Measurements from ENCODE around the gene GREM2. TPM values are rescaled to one million over a fixed set of nuclear protein-coding genes. Genes with fewer than 3 reads are reported as not detected.

The GREM2 gene
- polyA plus RNA-seq, 2 donors = 1.0 to 3.5 TPM

DNA sequence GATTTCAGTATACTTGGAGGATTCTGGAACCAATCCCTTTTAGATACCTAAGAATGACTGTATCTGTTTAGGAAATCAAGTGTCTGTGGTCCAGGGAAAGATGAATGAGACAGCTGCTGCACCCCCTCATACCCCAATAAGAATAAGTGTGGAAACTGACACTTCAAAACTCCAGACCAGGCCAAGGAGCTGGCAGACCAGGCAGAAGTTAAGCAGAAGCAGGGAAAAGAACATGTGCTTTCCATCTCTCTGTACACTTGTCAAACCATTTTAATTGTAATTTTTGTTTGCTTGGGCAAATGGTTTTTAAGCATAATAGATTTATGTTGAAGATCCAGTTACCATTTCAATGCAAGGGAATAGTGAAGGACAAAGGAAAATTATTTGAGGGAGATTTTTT is 100.2 kb downstream of the GREM2 start:
- no peak overlapping the region for H3K4me3 ChIP-seq (ENCODE audit: low read depth in 1 of 2, low read length in 2 of 2)

DNA sequence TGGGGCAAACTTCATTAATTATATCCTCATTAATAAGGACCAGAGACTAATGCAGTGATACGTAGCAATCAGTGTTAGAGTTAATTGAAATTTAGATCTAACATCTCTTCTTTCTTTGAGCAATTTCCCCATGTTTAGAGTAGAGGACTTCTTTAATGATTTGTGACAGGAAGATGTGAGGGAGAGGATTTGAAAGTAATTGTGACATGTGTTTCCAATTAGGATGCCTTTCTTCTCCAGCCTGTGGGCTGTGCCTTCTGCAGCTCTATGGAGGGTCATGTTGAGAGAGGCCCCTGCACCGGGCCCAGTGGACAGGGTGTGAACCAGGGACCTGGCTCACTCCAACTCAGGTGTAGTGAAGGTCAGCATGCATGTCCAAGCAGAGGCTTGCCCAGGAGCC is 103.0 kb downstream of the GREM2 start:
- no peak overlapping the region for H3K4me3 ChIP-seq (ENCODE audit: low read depth in 1 of 2, low read length in 2 of 2)
- 62 to 75% methylated on average over 2 of the region's 2 CpGs for WGBS, 2 donors
- H3K36me3 ChIP-seq (ENCODE audit: control insufficient read depth in 2 of 2, insufficient read depth in 2 of 2, low read length in 1 of 2) = no peaks in the 10 kb centered on the region
- no peak overlapping the region for H3K27ac ChIP-seq (ENCODE audit: low read depth in 2 of 2, low read length in 1 of 2)
- no peaks in the 10 kb centered on the region for H3K4me1 ChIP-seq (ENCODE audit: control insufficient read depth in 2 of 2, insufficient read depth in 2 of 2, low read length in 1 of 2)
- no peaks in the 10 kb centered on the region for H3K27me3 ChIP-seq (ENCODE audit: control insufficient read depth in 1 of 2, insufficient read depth in 2 of 2, low read length in 2 of 2)
- peaks cover 0 to 2% of the 10 kb centered on the region in 2 donors for H3K9me3 ChIP-seq (ENCODE audit: control insufficient read depth in 2 of 2, insufficient read depth in 1 of 2, low read depth in 1 of 2, low read length in 1 of 2)

More for the DNA sequence above, 100.2 kb downstream of the GREM2 start:
- Histone ChIP-seq H3K27ac (ENCODE audit: low read depth in 2 of 2, low read length in 1 of 2) (no peak overlapping the region), H3K36me3 (ENCODE audit: control insufficient read depth in 2 of 2, insufficient read depth in 2 of 2, low read length in 1 of 2) (no peaks in the 10 kb centered on the region), H3K4me1 (ENCODE audit: control insufficient read depth in 2 of 2, insufficient read depth in 2 of 2, low read length in 1 of 2) (no peaks in the 10 kb centered on the region), H3K27me3 (ENCODE audit: control insufficient read depth in 1 of 2, insufficient read depth in 2 of 2, low read length in 2 of 2) (no peaks in the 10 kb centered on the region), H3K9me3 (ENCODE audit: control insufficient read depth in 2 of 2, insufficient read depth in 1 of 2, low read depth in 1 of 2, low read length in 1 of 2) (peaks cover 0 to 2% of the 10 kb centered on the region in 2 donors)

DNA sequence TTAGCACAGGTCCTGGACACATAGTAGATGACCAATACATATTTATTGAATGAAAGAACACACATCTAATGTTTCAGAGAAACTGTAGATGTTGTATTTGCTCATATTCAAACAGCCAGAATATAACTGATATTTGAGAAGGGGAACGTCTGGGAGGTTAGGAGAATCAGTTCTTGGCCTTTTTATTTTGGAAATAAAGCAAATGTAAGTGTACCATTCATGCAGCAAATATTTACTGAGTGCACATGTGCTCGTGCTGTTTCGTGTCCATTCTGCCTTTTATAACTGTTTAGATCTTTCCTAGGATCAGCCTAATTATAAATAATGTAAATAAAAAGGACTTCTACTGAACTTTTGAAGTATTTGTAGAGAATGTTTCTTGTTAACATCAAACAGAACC is 103.8 kb downstream of the GREM2 start:
- H3K27me3 ChIP-seq (ENCODE audit: control insufficient read depth in 1 of 2, insufficient read depth in 2 of 2, low read length in 2 of 2) = no peaks in the 10 kb centered on the region
- H3K4me1 ChIP-seq (ENCODE audit: control insufficient read depth in 2 of 2, insufficient read depth in 2 of 2, low read length in 1 of 2) = no peaks in the 10 kb centered on the region
- H3K27ac ChIP-seq (ENCODE audit: low read depth in 2 of 2, low read length in 1 of 2) = no peak overlapping the region
- 25 to 28% methylated on average over 3 of the region's 3 CpGs for WGBS, 2 donors
- no peak overlapping the region for H3K4me3 ChIP-seq (ENCODE audit: low read depth in 1 of 2, low read length in 2 of 2)
- no peaks in the 10 kb centered on the region for H3K36me3 ChIP-seq (ENCODE audit: control insufficient read depth in 2 of 2, insufficient read depth in 2 of 2, low read length in 1 of 2)
- peaks cover 0 to 2% of the 10 kb centered on the region in 2 donors for H3K9me3 ChIP-seq (ENCODE audit: control insufficient read depth in 2 of 2, insufficient read depth in 1 of 2, low read depth in 1 of 2, low read length in 1 of 2)

DNA sequence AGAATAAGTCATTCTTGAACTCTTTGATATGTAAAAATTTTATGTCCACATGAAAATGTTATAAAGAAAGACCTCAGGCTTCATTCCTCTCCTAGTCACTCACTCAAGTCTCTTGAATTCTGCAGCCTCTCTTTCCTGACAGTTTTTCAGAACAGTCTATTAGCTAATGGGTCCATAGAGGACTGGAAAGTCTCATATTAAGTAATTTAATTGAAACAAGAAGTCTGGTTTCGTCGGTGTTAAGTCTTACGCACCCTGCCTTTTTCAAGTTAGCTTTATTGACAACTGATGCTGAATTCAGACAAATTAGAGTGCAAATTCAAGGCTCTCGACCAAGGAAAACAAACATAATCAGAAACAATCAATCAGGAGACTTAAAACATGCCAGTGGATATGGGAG is 105.8 kb downstream of the GREM2 start:
- H3K36me3 ChIP-seq (ENCODE audit: control insufficient read depth in 2 of 2, insufficient read depth in 2 of 2, low read length in 1 of 2) = no peaks in the 10 kb centered on the region
- H3K4me1 ChIP-seq (ENCODE audit: control insufficient read depth in 2 of 2, insufficient read depth in 2 of 2, low read length in 1 of 2) = no peaks in the 10 kb centered on the region
- no peak overlapping the region for H3K27ac ChIP-seq (ENCODE audit: low read depth in 2 of 2, low read length in 1 of 2)
- no peaks in the 10 kb centered on the region for H3K27me3 ChIP-seq (ENCODE audit: control insufficient read depth in 1 of 2, insufficient read depth in 2 of 2, low read length in 2 of 2)
- H3K4me3 ChIP-seq (ENCODE audit: low read depth in 1 of 2, low read length in 2 of 2) = no peak overlapping the region
- H3K9me3 ChIP-seq (ENCODE audit: control insufficient read depth in 2 of 2, insufficient read depth in 1 of 2, low read depth in 1 of 2, low read length in 1 of 2) = peaks cover 0 to 2% of the 10 kb centered on the region in 2 donors
- WGBS, 2 donors = 68 to 78% methylated on average over 4 of the region's 4 CpGs

DNA sequence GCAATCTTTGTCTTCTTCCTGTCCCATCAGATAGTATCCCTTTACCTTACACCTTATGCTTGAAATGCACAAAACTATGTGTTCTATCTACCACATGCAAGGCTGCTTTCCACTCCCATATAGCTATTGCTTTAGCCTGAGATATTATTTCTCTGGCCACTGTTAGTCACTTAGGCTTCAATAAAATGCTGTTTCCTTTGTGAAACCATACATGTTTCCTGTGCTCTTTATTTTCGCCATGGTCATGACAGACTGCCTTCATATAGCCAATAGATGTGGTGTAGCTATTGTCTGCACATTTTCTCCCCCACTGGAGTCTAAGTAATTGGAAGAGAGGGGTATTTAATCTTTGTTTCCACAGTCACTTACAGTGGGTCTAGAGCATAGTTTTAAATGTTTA is 108.4 kb downstream of the GREM2 start:
- Histone ChIP-seq H3K4me1 (ENCODE audit: control insufficient read depth in 2 of 2, insufficient read depth in 2 of 2, low read length in 1 of 2) (no peaks in the 10 kb centered on the region), H3K4me3 (ENCODE audit: low read depth in 1 of 2, low read length in 2 of 2) (no peak overlapping the region), H3K27ac (ENCODE audit: low read depth in 2 of 2, low read length in 1 of 2) (no peak overlapping the region), H3K27me3 (ENCODE audit: control insufficient read depth in 1 of 2, insufficient read depth in 2 of 2, low read length in 2 of 2) (no peaks in the 10 kb centered on the region), H3K9me3 (ENCODE audit: control insufficient read depth in 2 of 2, insufficient read depth in 1 of 2, low read depth in 1 of 2, low read length in 1 of 2) (no peaks in the 10 kb centered on the region), H3K36me3 (ENCODE audit: control insufficient read depth in 2 of 2, insufficient read depth in 2 of 2, low read length in 1 of 2) (no peaks in the 10 kb centered on the region)
- 23 to 33% methylated on average over 1 of the region's 1 CpG for WGBS, 2 donors

DNA sequence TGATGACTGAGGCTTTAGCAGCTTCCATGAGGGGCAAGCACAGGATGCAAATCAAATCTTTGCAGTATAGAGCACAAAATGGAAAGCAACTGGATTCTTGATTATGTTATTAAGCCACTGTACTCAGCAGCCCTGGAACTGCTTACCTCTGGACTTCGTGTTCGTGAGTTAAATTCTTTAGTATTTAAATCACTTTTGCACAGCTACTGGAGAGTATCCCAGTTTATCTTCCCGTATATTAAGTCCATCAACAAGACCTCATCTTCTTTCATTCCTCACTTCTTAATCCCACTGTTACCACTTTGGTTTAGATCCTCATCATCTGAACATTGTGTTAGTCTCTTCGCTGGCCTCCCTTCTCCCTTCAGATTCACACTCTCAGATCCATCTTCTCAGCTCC is 108.9 kb downstream of the GREM2 start:
- 71 to 73% methylated on average over 4 of the region's 4 CpGs for WGBS, 2 donors
- Histone ChIP-seq H3K36me3 (ENCODE audit: control insufficient read depth in 2 of 2, insufficient read depth in 2 of 2, low read length in 1 of 2) (no peaks in the 10 kb centered on the region), H3K4me3 (ENCODE audit: low read depth in 1 of 2, low read length in 2 of 2) (no peak overlapping the region), H3K9me3 (ENCODE audit: control insufficient read depth in 2 of 2, insufficient read depth in 1 of 2, low read depth in 1 of 2, low read length in 1 of 2) (no peaks in the 10 kb centered on the region), H3K27me3 (ENCODE audit: control insufficient read depth in 1 of 2, insufficient read depth in 2 of 2, low read length in 2 of 2) (no peaks in the 10 kb centered on the region), H3K27ac (ENCODE audit: low read depth in 2 of 2, low read length in 1 of 2) (no peak overlapping the region), H3K4me1 (ENCODE audit: control insufficient read depth in 2 of 2, insufficient read depth in 2 of 2, low read length in 1 of 2) (no peaks in the 10 kb centered on the region)

DNA sequence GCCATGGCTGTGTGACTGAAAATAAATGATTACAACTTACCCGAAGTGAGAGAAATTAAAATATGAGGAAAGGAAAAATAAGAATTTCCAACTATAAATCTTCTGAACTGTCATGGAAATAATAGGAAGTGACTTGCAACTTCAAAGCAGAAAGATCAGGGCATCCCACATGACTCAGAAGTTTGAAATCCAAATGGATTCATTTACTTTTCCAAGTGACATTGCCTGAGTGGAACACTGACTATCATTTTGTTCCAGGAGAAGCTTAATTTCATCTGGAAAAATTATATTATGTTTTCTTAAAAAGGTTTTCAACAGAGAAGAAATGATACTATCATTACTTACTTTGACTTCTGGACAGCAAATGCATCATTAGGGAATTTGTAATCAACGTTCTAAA is 110.8 kb downstream of the GREM2 start:
- no peaks in the 10 kb centered on the region for H3K9me3 ChIP-seq (ENCODE audit: control insufficient read depth in 2 of 2, insufficient read depth in 1 of 2, low read depth in 1 of 2, low read length in 1 of 2)
- no peaks in the 10 kb centered on the region for H3K27me3 ChIP-seq (ENCODE audit: control insufficient read depth in 1 of 2, insufficient read depth in 2 of 2, low read length in 2 of 2)
- H3K36me3 ChIP-seq (ENCODE audit: control insufficient read depth in 2 of 2, insufficient read depth in 2 of 2, low read length in 1 of 2) = no peaks in the 10 kb centered on the region
- H3K4me1 ChIP-seq (ENCODE audit: control insufficient read depth in 2 of 2, insufficient read depth in 2 of 2, low read length in 1 of 2) = no peaks in the 10 kb centered on the region
- no peak overlapping the region for H3K27ac ChIP-seq (ENCODE audit: low read depth in 2 of 2, low read length in 1 of 2)
- H3K4me3 ChIP-seq (ENCODE audit: low read depth in 1 of 2, low read length in 2 of 2) = no peak overlapping the region
- WGBS, 2 donors = 41 to 56% methylated on average over 2 of the region's 2 CpGs

DNA sequence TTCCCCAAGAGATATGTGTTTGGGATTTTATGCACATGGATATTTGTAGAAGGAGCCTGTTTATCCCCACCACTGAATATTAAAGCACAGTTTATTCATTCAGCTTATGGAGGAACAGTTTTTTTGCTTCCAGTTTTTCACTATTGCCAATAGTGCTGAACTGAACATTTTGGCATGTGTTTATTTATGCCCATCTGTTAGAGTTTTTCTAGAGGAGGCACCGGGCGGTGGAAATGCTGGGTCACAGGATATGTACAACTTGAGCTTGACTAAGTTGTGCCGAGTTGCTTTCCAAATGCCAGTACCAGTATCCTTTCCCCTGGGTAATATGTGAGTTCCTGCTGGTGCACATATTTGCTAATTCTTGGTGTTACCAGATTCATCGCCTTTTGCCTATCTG is 111.3 kb downstream of the GREM2 start:
- no peak overlapping the region for H3K27ac ChIP-seq (ENCODE audit: low read depth in 2 of 2, low read length in 1 of 2)
- H3K4me1 ChIP-seq (ENCODE audit: control insufficient read depth in 2 of 2, insufficient read depth in 2 of 2, low read length in 1 of 2) = no peaks in the 10 kb centered on the region
- 78 to 81% methylated on average over 4 of the region's 4 CpGs for WGBS, 2 donors
- H3K9me3 ChIP-seq (ENCODE audit: control insufficient read depth in 2 of 2, insufficient read depth in 1 of 2, low read depth in 1 of 2, low read length in 1 of 2) = no peaks in the 10 kb centered on the region
- no peak overlapping the region for H3K4me3 ChIP-seq (ENCODE audit: low read depth in 1 of 2, low read length in 2 of 2)
- H3K27me3 ChIP-seq (ENCODE audit: control insufficient read depth in 1 of 2, insufficient read depth in 2 of 2, low read length in 2 of 2) = no peaks in the 10 kb centered on the region
- H3K36me3 ChIP-seq (ENCODE audit: control insufficient read depth in 2 of 2, insufficient read depth in 2 of 2, low read length in 1 of 2) = no peaks in the 10 kb centered on the region

DNA sequence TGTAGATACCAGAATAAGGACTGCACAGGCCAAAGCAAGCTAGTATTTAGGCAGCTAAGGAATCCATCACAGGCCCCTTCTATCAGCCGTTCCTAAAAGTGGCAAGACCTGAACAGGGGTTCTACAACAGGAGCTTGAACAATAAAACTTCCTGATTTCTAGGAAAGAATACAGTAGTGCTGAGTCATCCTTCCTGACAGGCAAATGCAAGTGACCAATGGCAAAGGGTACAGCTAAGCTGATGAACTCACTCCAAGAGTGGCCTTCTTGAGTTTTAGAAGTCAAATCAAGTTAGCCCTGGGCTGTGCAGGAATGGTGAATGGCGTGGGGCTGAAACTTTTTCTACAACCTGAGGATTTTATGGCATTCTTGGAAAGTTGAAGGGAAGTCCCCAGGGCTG is 112.9 kb downstream of the GREM2 start:
- Histone ChIP-seq H3K27ac (ENCODE audit: low read depth in 2 of 2, low read length in 1 of 2) (no peak overlapping the region), H3K4me3 (ENCODE audit: low read depth in 1 of 2, low read length in 2 of 2) (no peak overlapping the region), H3K4me1 (ENCODE audit: control insufficient read depth in 2 of 2, insufficient read depth in 2 of 2, low read length in 1 of 2) (no peaks in the 10 kb centered on the region), H3K9me3 (ENCODE audit: control insufficient read depth in 2 of 2, insufficient read depth in 1 of 2, low read depth in 1 of 2, low read length in 1 of 2) (no peaks in the 10 kb centered on the region), H3K27me3 (ENCODE audit: control insufficient read depth in 1 of 2, insufficient read depth in 2 of 2, low read length in 2 of 2) (no peaks in the 10 kb centered on the region), H3K36me3 (ENCODE audit: control insufficient read depth in 2 of 2, insufficient read depth in 2 of 2, low read length in 1 of 2) (no peaks in the 10 kb centered on the region)
- 47 to 58% methylated on average over 2 of the region's 2 CpGs for WGBS, 2 donors

DNA sequence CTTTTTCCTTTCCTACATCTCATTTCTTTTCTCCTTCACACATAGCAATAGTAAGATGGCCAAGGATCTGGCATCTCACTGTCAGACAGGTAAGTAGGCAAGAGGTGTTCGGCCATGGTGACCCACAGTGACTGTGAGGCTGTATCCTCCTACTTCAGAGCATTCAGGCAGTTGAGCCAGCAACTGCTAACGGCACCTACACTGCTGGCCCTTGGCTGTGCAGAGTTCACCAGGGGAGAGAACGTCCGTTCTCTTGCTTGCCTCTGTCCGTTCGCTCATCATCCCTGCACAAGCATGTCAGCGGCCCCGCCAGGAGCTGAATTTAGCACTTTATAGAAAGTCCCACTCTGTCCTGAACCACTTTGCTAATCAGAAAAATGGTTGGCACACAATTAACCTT is 113.6 kb downstream of the GREM2 start:
- H3K4me1 ChIP-seq (ENCODE audit: control insufficient read depth in 2 of 2, insufficient read depth in 2 of 2, low read length in 1 of 2) = no peaks in the 10 kb centered on the region
- no peaks in the 10 kb centered on the region for H3K36me3 ChIP-seq (ENCODE audit: control insufficient read depth in 2 of 2, insufficient read depth in 2 of 2, low read length in 1 of 2)
- WGBS, 2 donors = 86 to 90% methylated on average over 8 of the region's 8 CpGs
- no peaks in the 10 kb centered on the region for H3K9me3 ChIP-seq (ENCODE audit: control insufficient read depth in 2 of 2, insufficient read depth in 1 of 2, low read depth in 1 of 2, low read length in 1 of 2)
- no peaks in the 10 kb centered on the region for H3K27me3 ChIP-seq (ENCODE audit: control insufficient read depth in 1 of 2, insufficient read depth in 2 of 2, low read length in 2 of 2)
- H3K4me3 ChIP-seq (ENCODE audit: low read depth in 1 of 2, low read length in 2 of 2) = no peak overlapping the region
- H3K27ac ChIP-seq (ENCODE audit: low read depth in 2 of 2, low read length in 1 of 2) = no peak overlapping the region

All from esophagus (tissue), 2 donors.